GM13977 (cell line): Measurements from ENCODE around the gene HMG20A.
A peak's percentile ranks its signal among the peaks of the same experiment; 100 is the strongest.

Source experiments
- DNase-seq: peaks from one replicate; pipeline ENCODE4 v3.0.0; 2012; ENCODE audit warnings: low spot score
- CTCF ChIP-seq: IDR thresholded peaks from 2 replicates; pipeline ENCODE4 v1.5.1; 2012; ENCODE audit warnings: mild to moderate bottlenecking, control low read depth; ENCODE audit not compliant: insufficient read depth; ENCODE audit errors: extremely low read depth, missing control alignments
- in situ Hi-C: fragments of 300-500 bp; cut with MboI; formaldehyde crosslinking; loops from one replicate; pipeline ENCODE4 v1.12.0; 2022; ENCODE audit warnings: low sequenced_read_pairs, low pct_unique_long_range_greater_than_20kb, mixed read lengths, inconsistent platforms; ENCODE audit not compliant: unreplicated experiment

Gene HMG20A

GRCh38 chr15:77418391-77418965 lies 2.2 kb upstream of the HMG20A start:
- DNase-seq, result no peak
- in situ Hi-C loops, result no loop called here
- no peak for TF ChIP-seq CTCF

- in situ Hi-C loops, result no loop called here
- TF ChIP-seq CTCF, result peak; percentile 55
- peak; percentile 66 for DNase-seq
These were observed 1.5 kb upstream of the HMG20A start for GRCh38 chr15:77418966-77419835.

- peak; percentile 95 for DNase-seq
- in situ Hi-C loops, result no loop called here
- no peak for TF ChIP-seq CTCF
These were observed 665 bp upstream of the HMG20A start, which contains the start of gene PEAK1 for GRCh38 chr15:77419836-77420609. PEAK1 (minus strand) TSS chr15:77420104; CDS start chr15:77181926, 238,178 bp downstream.

GRCh38 chr15:77421370-77421700 lies 647 bp downstream of the HMG20A start:
- TF ChIP-seq CTCF, result no peak
- in situ Hi-C loops, result no loop called here

GRCh38 chr15:77425104-77425503 lies 4.4 kb downstream of the HMG20A start:
- in situ Hi-C loops, result no loop called here
- DNase-seq, result no peak
- no peak for TF ChIP-seq CTCF

More at GRCh38 chr15:77421370-77421700, 647 bp downstream of the HMG20A start:
- peak; percentile 12 for DNase-seq

- no peak for DNase-seq
- no peak for TF ChIP-seq CTCF
- in situ Hi-C loops, result no loop called here
These were observed 5.7 kb downstream of the HMG20A start for GRCh38 chr15:77426377-77426776.
